ENCODE measurements around the gene TXNRD1. TPM values are rescaled to one million over a fixed set of nuclear protein-coding genes. Genes with fewer than 3 reads are reported as not detected.

Gene TXNRD1
- total and polyA plus RNA-seq, 7 donors: 55.9 to 188 (median 121) TPM

DNA sequence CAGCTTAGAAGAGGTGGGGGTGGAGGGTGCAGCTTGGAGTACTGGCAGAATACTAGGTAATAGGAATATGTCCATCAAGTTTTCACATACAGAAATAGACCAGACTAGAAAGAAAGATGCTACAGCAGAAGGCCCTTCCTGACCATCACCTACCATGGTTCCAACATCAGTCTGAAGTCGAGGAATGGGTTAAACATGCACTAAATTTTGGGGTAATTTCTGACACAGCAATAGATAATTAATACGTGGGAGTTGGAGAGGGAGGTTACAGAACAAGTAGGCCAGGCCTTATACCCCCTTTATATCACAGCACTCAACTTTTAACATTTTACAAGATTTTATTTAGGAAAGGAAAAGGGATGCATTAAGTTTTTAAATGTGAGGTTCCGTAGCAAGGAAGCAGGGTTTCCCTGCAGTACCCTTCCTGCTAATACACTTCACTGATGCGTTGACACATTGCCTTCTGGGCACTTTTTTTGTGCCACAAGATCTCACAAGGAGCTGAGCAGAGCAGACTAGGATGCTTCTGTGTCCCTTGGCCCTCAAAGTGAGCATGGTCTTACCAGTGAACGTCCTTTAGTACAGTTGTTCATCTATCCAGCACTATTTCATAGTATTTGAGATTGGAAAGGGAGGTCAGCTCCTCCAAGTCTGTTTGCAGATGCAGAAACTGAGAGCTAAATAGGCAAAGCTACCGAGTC, 138.7 kb downstream of the TXNRD1 start:
- H3K27me3 ChIP-seq: no peaks in the 10 kb centered on the region
- intact Hi-C loops (cut with DNase I): no loop called here
- no peak overlapping the region for H3K4me3 ChIP-seq
- H3K36me3 ChIP-seq: peaks cover 0 to 56% (median 18%) of the 10 kb centered on the region in 4 donors
- H3K27ac ChIP-seq: no peak overlapping the region
- 80 to 89% methylated on average over 6 of the region's 6 CpGs for WGBS, 2 donors
- TF ChIP-seq EP300 (IDR thresholded peaks at IDR 0.05) (no peak), POLR2A (IDR thresholded peaks at IDR 0.05) (no peak), POLR2AphosphoS5 (IDR thresholded peaks at IDR 0.05) (no peak), CTCF (IDR thresholded peaks at IDR 0.05) (no peak)
- H3K9me3 ChIP-seq: no peaks in the 10 kb centered on the region
- peaks cover 0 to 9% (median 2%) of the 10 kb centered on the region in 4 donors for H3K4me1 ChIP-seq
- DNase-seq: no peak

DNA sequence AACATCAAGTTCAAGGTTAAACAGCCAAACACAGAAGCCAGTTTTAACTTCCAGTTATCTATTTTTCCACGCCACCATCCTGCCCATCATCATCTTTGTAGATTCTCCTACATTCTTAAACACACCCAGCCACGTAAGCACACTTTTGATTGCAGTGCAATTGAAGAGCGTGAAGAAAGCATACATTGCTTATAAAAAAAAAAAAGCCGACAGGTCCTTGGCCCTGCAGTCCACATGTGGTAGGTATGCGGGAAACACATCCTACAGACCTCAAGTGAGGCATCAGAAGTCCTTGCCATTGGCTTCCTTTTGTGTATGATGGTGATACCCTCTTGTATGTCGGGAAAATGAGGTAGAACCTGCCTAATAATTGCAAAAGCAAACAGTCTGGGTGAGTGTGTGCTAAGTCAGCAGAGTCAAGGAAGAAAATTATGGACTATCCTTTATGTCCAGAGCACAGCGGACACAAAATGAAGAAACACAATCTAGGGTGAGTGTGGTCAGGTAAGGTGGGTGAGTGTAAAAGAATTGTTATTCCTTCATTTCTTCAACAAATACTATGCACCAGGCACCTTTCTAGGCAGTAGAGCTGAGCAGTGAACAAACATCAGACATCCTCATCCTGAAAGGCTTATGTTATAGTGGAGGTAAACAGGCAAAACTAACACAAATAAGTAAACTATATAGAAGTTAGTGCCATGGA, 139.4 kb downstream of the TXNRD1 start:
- no peak for DNase-seq
- peak in 1 of 4 donors; percentile 15 for TF ChIP-seq POLR2AphosphoS5 (IDR thresholded peaks at IDR 0.05)
- no peak for TF ChIP-seq CTCF (IDR thresholded peaks at IDR 0.05)
- no peaks in the 10 kb centered on the region for H3K27me3 ChIP-seq
- no peaks in the 10 kb centered on the region for H3K9me3 ChIP-seq
- H3K4me1 ChIP-seq: peaks cover 0 to 9% (median 2%) of the 10 kb centered on the region in 4 donors
- no peak overlapping the region for H3K4me3 ChIP-seq
- peaks cover 0 to 49% (median 15%) of the 10 kb centered on the region in 4 donors for H3K36me3 ChIP-seq
- 83 to 92% methylated on average over 7 of the region's 7 CpGs for WGBS, 2 donors
- intact Hi-C loops (cut with DNase I): loop anchor here (5.0 kb wide), 1 partner anchor 153 kb away; no protein-coding TSS in a partner anchor
- H3K27ac ChIP-seq: no peak overlapping the region

GRCh38 chr12:104355630-104356029, 140.1 kb downstream of the TXNRD1 start:
- no peak overlapping the region for H3K27ac ChIP-seq
- no peak for TF ChIP-seq EP300 (IDR thresholded peaks at IDR 0.05)
- peak in 2 of 4 donors; percentile 23 to 33 for TF ChIP-seq POLR2AphosphoS5 (IDR thresholded peaks at IDR 0.05)
- TF ChIP-seq CTCF (IDR thresholded peaks at IDR 0.05): no peak
- no peak for TF ChIP-seq POLR2A (IDR thresholded peaks at IDR 0.05)
- peaks cover 0 to 43% (median 9%) of the 10 kb centered on the region in 4 donors for H3K36me3 ChIP-seq

DNA sequence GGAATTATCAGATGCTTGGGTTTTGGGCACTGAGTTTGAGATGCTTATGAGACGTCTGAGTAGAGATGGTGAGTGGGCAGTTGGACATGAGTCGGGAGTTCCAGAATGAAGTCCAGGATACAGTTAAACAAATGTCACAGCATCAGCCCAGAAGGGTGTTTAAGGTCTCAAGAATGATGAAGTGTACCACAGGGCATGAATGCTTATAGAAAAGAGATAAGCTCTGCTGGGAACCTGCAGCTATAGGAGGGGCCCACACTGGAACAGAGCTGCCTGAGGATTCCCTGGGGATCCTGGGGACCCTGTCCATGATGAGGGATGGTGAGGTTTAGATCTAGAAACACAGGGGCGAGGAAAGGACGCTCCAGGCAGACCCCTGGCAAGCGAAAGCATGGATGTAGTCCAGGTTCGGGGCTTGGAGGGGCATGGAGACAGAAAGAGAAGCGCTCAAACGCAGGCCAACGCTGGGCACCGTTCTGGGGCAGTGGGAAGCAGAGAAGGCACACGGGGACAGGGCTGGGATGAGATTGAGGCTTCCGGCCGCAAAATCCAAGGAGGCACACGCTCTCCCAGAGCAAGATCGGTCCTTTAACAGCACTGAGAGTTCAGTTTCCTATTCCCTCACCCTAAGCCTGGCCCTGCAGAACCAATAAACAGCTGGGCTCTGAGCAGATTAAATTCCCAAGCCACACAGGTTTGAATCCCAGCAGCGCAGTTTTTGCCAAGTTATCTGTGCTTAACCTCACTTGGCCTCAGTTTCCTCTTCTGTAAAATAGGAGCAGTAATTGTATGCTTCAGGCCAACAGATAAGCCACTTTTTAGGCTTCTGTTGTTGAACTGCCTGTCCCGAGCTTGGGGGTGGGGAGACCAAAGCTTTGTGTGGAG, 140.9 kb downstream of the TXNRD1 start:
- H3K27me3 ChIP-seq: no peaks in the 10 kb centered on the region
- intact Hi-C loops (cut with DNase I): loop anchor here (5.0 kb wide), 1 partner anchor 154 kb away; no protein-coding TSS in a partner anchor
- DNase-seq: peak; percentile 50
- WGBS, 2 donors: 83 to 89% methylated on average over 17 of the region's 17 CpGs
- H3K4me3 ChIP-seq: no peak overlapping the region
- H3K27ac ChIP-seq: peak overlapping the region in 1 of 4 donors; percentile 15
- TF ChIP-seq POLR2AphosphoS5 (IDR thresholded peaks at IDR 0.05): peak in 1 of 4 donors; percentile 9
- TF ChIP-seq EP300 (IDR thresholded peaks at IDR 0.05): no peak
- no peak for TF ChIP-seq CTCF (IDR thresholded peaks at IDR 0.05)
- TF ChIP-seq POLR2A (IDR thresholded peaks at IDR 0.05): no peak
- H3K4me1 ChIP-seq: peaks cover 0 to 8% (median 3%) of the 10 kb centered on the region in 4 donors
- H3K36me3 ChIP-seq: peaks cover 0 to 36% (median 3%) of the 10 kb centered on the region in 4 donors
- H3K9me3 ChIP-seq: peaks cover 0 to 4% (median 0%) of the 10 kb centered on the region in 4 donors

More at GRCh38 chr12:104355630-104356029, 140.1 kb downstream of the TXNRD1 start:
- H3K27me3 ChIP-seq: no peaks in the 10 kb centered on the region
- H3K4me1 ChIP-seq: peaks cover 0 to 9% (median 2%) of the 10 kb centered on the region in 4 donors
- 87 to 90% methylated on average over 3 of the region's 3 CpGs for WGBS, 2 donors
- intact Hi-C loops (cut with DNase I): loop anchor here (5.0 kb wide), 1 partner anchor 153 kb away; no protein-coding TSS in a partner anchor
- H3K4me3 ChIP-seq: no peak overlapping the region
- DNase-seq: peak; percentile 22
- peaks cover 0 to 4% (median 0%) of the 10 kb centered on the region in 4 donors for H3K9me3 ChIP-seq
